Activated T-cell treated with anti-CD3 and anti-CD28 coated beads, Interleukin-2, amount 50 U/mL, for 4 hours (primary cell): ENCODE measurements around the gene LLCFC1. TPM values are rescaled to one million over a fixed set of nuclear protein-coding genes. Genes with fewer than 3 reads are reported as not detected.

Source experiments
- ATAC-seq, 2 donors: fragments of 200-7000 bp; cut with Tn5 transposase; one replicate each; pipeline ENCODE4 v1.10.0; 2021
- DNase-seq: peaks from one replicate; pipeline ENCODE4 v3.0.0-alpha.2; 2020
- H3K27me3 Mint-ChIP-seq: one replicate; pipeline ENCODE4 v1.8.0; 2021; ENCODE audit warnings: low read depth, mixed read lengths
- H3K36me3 Mint-ChIP-seq: one replicate; pipeline ENCODE4 v1.8.0; 2022; ENCODE audit warnings: mixed read lengths; ENCODE audit not compliant: insufficient read depth
- H3K4me1 Mint-ChIP-seq: one replicate; pipeline ENCODE4 v1.8.0; 2021; ENCODE audit warnings: low read depth, mixed read lengths
- H3K4me3 Mint-ChIP-seq: one replicate; pipeline ENCODE4 v1.8.0; 2021; ENCODE audit warnings: mild to moderate bottlenecking, moderate library complexity, mixed read lengths
- H3K9me3 Mint-ChIP-seq: one replicate; pipeline ENCODE4 v1.8.0; 2021; ENCODE audit warnings: mixed read lengths
- total RNA-seq, 3 donors: library from RNA; stranded (reverse); gene quantifications; one replicate each; pipeline ENCODE4 v1.2.1, GENCODE V29; 2021

The LLCFC1 gene
- total RNA-seq, 3 donors from 2014 or later: not detected

DNA sequence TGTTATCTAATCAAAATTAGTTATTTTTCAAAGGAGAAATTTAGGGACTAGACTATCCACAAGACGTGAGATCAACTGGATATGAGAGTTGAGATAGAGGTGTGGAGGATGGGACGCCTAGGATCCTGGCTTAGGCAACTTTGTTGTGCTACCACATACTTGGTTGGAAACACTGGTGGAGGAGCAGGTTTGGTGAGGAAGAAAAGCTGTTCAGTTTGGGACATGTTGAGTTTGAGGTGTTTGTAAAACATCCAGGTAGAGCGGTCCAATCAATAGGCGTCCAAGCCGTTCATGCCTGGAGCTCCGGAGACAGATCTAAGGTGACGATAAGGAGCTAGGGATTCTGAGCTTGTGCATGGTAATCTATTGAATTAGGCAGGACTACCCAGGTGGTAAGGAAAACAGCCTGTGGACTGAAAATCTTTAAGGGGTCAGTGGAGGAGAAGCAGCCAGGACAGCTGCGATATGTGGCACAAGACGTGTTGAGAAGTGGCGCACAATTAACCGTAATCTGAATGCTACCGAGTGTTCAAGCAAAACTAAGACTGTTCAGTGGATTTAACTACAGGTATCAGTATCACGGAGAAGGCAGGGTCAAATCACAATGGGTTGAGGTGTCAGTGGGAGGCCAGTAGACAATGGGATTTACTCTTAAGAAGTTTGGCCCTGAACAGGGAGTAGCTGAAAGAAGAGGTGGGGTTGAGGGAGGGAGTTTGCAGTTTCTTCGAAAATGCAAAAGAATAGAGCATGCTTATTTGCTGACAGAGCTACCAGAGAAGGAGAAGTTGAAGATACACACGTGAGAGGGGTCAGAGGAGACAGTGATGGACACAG, 37.6 kb upstream of the LLCFC1 start:
- Mint-ChIP-seq H3K36me3 (no peaks in the 10 kb centered on the region), H3K4me1 (no peaks in the 10 kb centered on the region), H3K27me3 (no peaks in the 10 kb centered on the region), H3K9me3 (no peaks in the 10 kb centered on the region), H3K4me3 (no peak overlapping the region)
- ATAC-seq (no peak), DNase-seq (no peak)

DNA sequence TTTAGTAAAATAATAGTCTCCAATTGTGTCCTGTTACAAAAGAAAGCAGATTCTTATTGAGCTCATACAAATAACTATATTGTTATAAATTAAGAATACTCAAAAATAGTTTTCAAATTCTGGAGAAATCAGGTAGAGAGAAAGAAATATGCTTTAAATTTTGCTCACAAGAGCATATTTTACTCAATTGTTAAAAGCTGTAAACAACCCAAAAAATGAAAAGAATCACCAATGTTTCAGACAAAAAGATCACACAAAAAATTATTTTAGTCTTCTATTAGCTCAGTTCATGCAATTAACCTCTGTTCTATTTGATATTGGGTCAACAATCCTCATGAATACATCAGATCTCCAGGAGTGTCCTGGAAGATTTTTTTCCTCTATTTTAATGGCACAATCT, 35.2 kb upstream of the LLCFC1 start:
- no peak overlapping the region for H3K4me3 Mint-ChIP-seq
- no peak for ATAC-seq
- H3K36me3 Mint-ChIP-seq: no peaks in the 10 kb centered on the region
- peaks cover 14% of the 10 kb centered on the region for H3K27me3 Mint-ChIP-seq
- H3K9me3 Mint-ChIP-seq: no peaks in the 10 kb centered on the region
- DNase-seq: no peak
- H3K4me1 Mint-ChIP-seq: no peaks in the 10 kb centered on the region

DNA sequence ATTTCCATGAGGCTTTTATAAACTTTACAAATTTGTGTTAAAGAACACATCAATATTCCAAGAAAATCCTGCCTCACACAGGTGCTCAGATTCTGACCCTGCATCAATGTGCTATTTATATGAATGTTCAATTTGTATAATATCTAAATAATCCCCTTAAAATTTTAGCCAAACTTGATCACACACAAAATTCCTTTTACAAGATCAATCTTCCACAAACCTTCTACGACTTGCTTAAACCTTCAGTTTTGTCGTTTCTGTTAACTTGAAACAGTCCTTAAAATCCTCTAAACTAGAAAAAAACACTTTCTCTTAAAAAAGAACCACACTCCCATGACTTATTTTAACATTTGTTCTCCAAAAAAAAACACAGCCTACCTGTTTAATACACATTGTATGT, 33.5 kb upstream of the LLCFC1 start:
- Mint-ChIP-seq H3K36me3 (no peaks in the 10 kb centered on the region), H3K9me3 (no peaks in the 10 kb centered on the region), H3K4me3 (no peak overlapping the region), H3K27me3 (peaks cover 22% of the 10 kb centered on the region), H3K4me1 (no peaks in the 10 kb centered on the region)
- ATAC-seq: no peak
- DNase-seq: no peak

DNA sequence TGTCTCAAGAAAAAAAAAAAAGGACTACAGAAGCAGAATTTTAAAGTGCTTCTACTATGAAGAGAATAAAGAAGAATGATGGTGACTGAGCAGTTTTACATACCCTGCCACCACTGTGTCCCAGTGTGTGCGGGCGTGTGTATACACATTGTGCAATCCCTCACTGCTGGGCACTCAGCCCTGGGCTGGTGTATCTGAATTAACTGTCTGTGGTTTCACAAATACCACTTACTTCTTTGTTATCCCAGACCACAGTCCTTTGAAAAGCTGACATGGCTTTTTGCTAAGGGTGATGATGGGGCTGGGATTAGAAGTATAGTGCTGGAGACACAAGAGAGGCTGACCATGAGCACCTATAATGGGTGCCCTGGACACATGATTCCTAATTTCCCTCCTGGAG, 32.6 kb upstream of the LLCFC1 start:
- DNase-seq (no peak), ATAC-seq (no peak)
- Mint-ChIP-seq H3K36me3 (no peaks in the 10 kb centered on the region), H3K27me3 (peaks cover 30% of the 10 kb centered on the region), H3K4me1 (no peaks in the 10 kb centered on the region), H3K4me3 (no peak overlapping the region), H3K9me3 (no peaks in the 10 kb centered on the region)

DNA sequence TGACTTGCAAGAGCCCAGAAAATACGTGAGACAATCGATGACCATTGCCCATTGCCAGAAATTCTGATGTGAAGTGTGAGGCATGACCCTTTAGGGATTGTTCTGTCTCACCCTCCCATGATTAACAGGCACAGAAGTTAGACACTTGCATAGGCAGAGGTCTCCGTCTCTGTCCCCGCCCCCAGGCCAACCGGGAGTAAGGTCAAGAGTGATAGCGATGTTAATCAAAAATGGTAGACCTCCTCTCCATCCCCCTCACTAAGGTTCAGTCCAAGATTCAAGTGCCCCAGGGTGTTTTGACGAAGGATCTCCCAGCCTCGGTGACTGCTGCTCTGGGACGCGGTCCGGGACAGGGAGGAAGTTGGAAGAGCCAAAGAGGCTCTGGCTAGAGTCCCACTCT, 31.0 kb upstream of the LLCFC1 start:
- Mint-ChIP-seq H3K36me3 (no peaks in the 10 kb centered on the region), H3K4me3 (no peak overlapping the region), H3K9me3 (no peaks in the 10 kb centered on the region), H3K4me1 (no peaks in the 10 kb centered on the region), H3K27me3 (peaks cover 34% of the 10 kb centered on the region)
- no peak for DNase-seq
- ATAC-seq: no peak

DNA sequence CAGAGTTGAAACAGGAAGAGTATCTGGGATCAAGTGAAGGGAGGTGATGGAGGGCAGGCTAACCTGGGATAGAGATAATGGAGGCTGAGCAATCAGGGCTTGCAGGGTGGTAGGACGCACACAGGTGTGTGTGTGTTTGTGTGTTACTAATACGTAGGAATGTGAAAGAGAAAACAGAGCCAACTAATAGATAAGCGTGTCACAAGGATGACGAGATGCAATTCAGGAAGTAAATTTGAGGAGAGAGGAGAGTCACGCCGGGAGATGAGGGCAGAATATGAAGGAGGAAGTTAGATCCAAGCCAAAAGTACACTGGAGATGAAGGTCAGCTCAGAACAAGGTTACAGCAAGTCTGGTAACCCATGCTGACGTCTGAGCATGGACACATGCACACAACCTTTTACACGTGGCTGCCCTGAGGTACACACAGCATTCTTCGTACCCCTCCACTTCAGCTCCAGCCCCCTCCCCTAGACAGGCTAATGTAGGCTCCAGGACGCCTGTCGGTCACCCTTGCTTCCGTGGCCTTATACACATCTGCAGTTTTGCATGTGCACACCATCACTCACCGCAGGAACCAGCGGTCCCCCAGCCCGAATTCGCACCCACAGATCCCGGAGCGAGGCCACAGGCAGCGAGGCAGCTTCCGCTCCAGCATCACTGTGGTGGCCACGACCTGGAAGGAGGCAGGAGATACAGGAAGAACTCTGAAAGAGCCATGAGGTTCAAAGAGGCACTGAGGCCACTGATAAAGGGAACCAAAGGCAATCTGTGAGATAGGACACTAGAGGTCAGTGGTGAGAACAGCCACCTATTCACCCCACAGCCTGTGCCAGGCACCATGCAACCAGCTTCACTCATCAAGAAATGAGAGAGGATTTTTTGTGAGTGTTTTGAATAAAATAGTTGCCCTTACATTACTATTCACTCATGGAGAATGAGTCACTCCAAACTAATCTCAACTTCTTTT, 30.1 kb upstream of the LLCFC1 start:
- no peak for ATAC-seq
- Mint-ChIP-seq H3K4me3 (no peak overlapping the region), H3K27me3 (peaks cover 39% of the 10 kb centered on the region)

DNA sequence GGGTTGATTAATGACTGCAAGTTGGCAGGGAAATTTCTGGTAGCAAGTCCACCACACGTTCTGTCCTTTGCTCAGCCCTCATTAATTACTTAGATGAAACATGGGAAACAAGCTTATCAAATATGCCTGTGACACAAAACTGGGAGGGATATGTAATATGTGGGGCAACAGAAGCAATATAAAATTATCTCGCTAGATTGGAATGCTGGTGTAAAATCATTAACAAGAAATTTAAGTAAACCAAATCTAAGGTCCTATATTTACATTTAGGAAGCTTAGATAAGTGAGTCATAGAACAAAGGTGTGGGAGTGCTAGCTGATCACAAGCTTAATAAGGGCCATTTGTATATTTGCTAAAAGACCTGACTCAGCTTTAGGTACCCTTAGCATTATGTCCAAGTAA, 29.3 kb upstream of the LLCFC1 start:
- no peaks in the 10 kb centered on the region for H3K36me3 Mint-ChIP-seq
- H3K27me3 Mint-ChIP-seq: peaks cover 42% of the 10 kb centered on the region
- no peaks in the 10 kb centered on the region for H3K9me3 Mint-ChIP-seq
- H3K4me3 Mint-ChIP-seq: no peak overlapping the region
- ATAC-seq: no peak
- no peaks in the 10 kb centered on the region for H3K4me1 Mint-ChIP-seq
- DNase-seq: no peak

More for the DNA sequence above, 30.1 kb upstream of the LLCFC1 start:
- no peaks in the 10 kb centered on the region for H3K9me3 Mint-ChIP-seq
- no peaks in the 10 kb centered on the region for H3K4me1 Mint-ChIP-seq
- no peaks in the 10 kb centered on the region for H3K36me3 Mint-ChIP-seq
- DNase-seq: no peak

DNA sequence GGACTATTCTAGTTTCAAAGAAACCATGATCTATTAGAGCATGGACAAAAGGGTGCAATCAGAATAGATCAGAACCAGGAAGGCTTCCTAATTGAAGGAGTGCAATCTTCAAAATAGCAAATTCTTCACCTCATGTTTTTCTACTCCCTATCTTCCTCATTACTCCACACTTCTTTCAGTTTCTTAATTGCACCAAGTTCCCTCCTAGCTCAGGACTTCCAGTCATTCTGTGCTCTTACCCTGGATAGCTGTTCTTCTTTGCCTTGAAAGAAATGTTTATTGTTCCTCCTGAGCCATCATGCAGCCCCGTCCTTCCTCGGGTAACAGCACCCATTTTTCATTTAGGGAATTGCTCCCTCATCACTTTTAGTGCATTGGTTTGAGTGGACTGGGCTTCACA, 28.8 kb upstream of the LLCFC1 start:
- no peaks in the 10 kb centered on the region for H3K36me3 Mint-ChIP-seq
- no peaks in the 10 kb centered on the region for H3K9me3 Mint-ChIP-seq
- no peak for ATAC-seq
- H3K4me1 Mint-ChIP-seq: no peaks in the 10 kb centered on the region
- H3K27me3 Mint-ChIP-seq: peaks cover 42% of the 10 kb centered on the region
- no peak overlapping the region for H3K4me3 Mint-ChIP-seq
- no peak for DNase-seq

DNA sequence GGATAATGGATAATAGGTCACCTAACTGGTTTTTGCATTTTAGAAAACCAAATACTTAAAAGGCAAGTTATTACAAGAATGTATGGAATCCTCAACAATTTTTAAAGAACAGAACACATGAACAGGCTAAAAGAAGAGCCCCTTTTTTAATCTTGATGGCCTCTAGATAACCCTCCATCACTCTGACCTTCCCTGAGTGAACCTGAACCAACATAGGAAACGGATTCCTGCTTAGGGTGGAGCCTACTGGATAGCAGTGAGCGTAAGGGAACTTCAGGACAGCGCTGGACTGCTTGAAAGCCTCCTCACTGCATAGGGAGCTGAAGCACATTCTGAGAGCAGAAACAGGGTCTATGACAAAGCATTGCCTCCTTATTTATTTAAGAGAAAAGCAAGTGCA, 26.2 kb upstream of the LLCFC1 start:
- H3K4me1 Mint-ChIP-seq: no peaks in the 10 kb centered on the region
- ATAC-seq: no peak
- H3K27me3 Mint-ChIP-seq: peaks cover 33% of the 10 kb centered on the region
- no peaks in the 10 kb centered on the region for H3K9me3 Mint-ChIP-seq
- no peak overlapping the region for H3K4me3 Mint-ChIP-seq
- no peak for DNase-seq
- H3K36me3 Mint-ChIP-seq: no peaks in the 10 kb centered on the region

DNA sequence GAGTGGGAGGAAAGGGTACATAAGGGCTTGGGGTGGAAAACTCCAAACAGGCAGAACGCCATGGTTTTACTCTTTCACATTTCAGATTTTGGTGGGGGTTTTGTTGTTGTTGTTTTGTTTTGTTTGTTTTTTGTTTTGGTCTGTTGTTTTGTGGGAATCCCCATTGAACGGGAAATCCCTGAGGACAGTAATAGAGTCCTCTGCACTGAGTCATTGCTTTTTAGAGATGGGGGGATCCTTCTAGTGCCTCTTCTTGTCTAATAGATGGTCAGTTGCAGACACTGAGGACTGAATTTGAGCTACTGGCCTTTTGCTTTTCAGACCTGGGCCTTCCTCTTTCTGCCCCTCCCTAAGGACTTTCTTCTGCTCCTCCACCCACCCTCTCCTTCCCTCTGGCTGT, 25.7 kb upstream of the LLCFC1 start:
- H3K27me3 Mint-ChIP-seq: peaks cover 35% of the 10 kb centered on the region
- DNase-seq (no peak), ATAC-seq (no peak)
- no peaks in the 10 kb centered on the region for H3K4me1 Mint-ChIP-seq
- no peaks in the 10 kb centered on the region for H3K9me3 Mint-ChIP-seq
- no peaks in the 10 kb centered on the region for H3K36me3 Mint-ChIP-seq
- no peak overlapping the region for H3K4me3 Mint-ChIP-seq

DNA sequence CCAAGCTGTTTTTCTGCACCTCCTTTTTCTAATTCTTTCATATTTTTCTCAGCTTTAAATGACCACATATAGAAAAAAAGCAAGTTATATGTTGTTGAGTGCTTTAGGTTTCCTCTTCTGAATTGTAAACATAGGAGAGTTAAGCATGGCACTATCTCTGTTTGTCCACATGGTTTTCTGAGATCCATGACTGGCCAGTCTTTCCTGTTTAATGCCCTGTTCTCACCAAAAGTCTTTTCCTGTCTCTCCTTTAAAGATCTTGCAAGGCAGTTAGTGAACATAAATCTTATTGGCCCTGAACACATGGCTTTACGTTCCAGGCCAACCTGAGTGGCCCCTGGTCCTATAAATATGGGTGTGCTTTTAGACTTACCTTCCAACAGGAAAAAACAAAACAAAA, 25.2 kb upstream of the LLCFC1 start:
- no peaks in the 10 kb centered on the region for H3K36me3 Mint-ChIP-seq
- no peak for ATAC-seq
- H3K4me3 Mint-ChIP-seq: no peak overlapping the region
- H3K4me1 Mint-ChIP-seq: no peaks in the 10 kb centered on the region
- peaks cover 33% of the 10 kb centered on the region for H3K27me3 Mint-ChIP-seq
- no peak for DNase-seq
- H3K9me3 Mint-ChIP-seq: no peaks in the 10 kb centered on the region

DNA sequence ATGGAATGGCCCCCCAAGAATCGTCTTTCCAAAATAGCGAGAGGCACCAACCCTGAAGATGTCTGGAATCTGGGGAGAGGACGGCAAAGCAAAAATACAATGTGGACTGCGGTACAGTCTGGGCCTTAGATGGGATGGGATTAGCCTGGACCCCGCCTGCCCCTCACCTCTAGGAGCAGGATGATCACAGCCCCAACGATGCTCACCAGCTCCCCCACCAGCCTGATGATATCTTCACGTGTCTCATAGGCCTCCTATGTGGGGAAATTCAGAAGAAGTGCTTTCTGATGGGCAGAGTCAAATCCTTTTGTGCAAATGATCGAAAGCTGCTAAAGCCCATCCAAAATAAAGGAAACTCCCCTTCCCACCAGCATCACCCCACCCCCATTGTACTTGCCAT, 24.0 kb upstream of the LLCFC1 start:
- Mint-ChIP-seq H3K4me1 (no peaks in the 10 kb centered on the region), H3K36me3 (no peaks in the 10 kb centered on the region), H3K27me3 (peaks cover 29% of the 10 kb centered on the region), H3K4me3 (no peak overlapping the region), H3K9me3 (no peaks in the 10 kb centered on the region)
- DNase-seq (no peak), ATAC-seq (no peak)

DNA sequence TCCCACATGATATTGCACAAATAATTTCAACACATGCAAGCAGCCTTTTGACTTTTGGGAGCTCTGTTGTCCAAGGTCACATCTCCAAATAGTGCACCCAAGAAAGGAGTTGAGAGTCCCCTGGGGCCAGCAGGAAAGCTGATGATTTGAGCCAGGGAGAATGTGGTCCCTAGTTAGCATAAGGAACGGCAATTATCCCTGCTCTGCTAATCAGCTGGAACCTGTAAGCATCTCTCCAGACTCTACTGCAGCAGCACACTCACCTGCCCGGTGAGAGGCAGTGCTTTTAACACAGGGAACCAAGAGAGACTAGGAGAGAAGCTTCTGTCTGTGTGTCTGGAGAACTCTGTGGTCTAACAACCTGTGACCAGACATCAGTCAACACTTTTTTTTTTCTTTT, 22.8 kb upstream of the LLCFC1 start:
- H3K36me3 Mint-ChIP-seq: no peaks in the 10 kb centered on the region
- DNase-seq: no peak

DNA sequence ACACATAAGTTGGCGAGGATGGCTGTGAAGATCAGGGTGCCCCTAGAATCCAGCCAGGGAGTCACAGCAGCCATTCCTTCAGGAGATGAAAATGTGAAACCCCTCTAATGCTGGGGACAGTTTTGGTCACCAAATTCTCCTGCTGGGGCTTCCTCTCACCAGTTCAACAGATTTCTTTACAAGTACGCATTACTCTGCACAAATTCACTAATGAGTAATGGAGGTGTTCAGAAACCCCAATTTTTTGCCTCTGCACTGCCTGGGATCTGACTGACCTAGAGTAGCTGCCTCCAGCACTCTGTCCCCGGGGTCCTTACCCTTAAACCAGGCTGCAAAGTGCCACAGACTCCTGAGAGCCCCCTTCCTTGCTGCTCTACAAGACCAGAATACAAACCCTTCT, 21.8 kb upstream of the LLCFC1 start:
- H3K4me3 Mint-ChIP-seq: no peak overlapping the region
- DNase-seq: no peak
- peaks cover 14% of the 10 kb centered on the region for H3K27me3 Mint-ChIP-seq
- H3K4me1 Mint-ChIP-seq: no peaks in the 10 kb centered on the region
- no peaks in the 10 kb centered on the region for H3K36me3 Mint-ChIP-seq
- no peaks in the 10 kb centered on the region for H3K9me3 Mint-ChIP-seq
- ATAC-seq: no peak

More for the DNA sequence above, 22.8 kb upstream of the LLCFC1 start:
- Mint-ChIP-seq H3K4me1 (no peaks in the 10 kb centered on the region), H3K4me3 (no peak overlapping the region), H3K27me3 (peaks cover 19% of the 10 kb centered on the region), H3K9me3 (no peaks in the 10 kb centered on the region)
- ATAC-seq: no peak

DNA sequence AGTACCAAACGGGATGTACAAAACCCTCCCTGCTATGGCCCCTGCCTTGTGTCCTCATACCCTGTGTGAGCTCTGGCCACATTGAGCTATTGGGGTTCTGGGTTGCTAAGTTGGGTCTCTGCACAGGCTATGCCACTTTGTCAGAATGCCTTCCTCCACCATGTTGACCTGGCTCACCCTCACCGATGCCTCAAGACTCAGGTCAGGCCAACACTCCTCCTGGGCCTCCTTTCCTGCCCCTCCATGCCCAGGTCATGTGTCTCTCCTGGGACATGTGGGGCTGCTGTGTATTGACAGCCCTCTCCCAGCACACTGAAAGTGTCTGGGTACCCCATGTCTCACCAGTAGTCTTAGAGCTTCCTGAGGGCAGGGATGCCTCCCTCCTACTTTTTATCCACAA, 20.4 kb upstream of the LLCFC1 start:
- no peak for ATAC-seq
- Mint-ChIP-seq H3K27me3 (peaks cover 10% of the 10 kb centered on the region), H3K36me3 (no peaks in the 10 kb centered on the region), H3K4me3 (no peak overlapping the region), H3K4me1 (no peaks in the 10 kb centered on the region), H3K9me3 (no peaks in the 10 kb centered on the region)
- DNase-seq: no peak
